ENCODE measurements around the gene CS. TPM values are rescaled to one million over a fixed set of nuclear protein-coding genes. Genes with fewer than 3 reads are reported as not detected.
"Not testable (repeated sequence)": the region's sequence is repeated elsewhere in the genome, so short reads cannot be mapped to it uniquely, and the experiment has no call there.

Gene CS
- 100 to 1,000 TPM; 317 to 601 (median 394) TPM for total RNA-seq
- polyA plus RNA-seq = 100 to 1,000 TPM; 194 to 269 (median 216) TPM
- long read RNA-seq, donor 1, transcript CS-201 (11 exons, 2,975 nt) = major isoform, 166 of 211 reads
- long read RNA-seq, donor 1, partial matches to known transcripts = 24 of 211 reads
- long read RNA-seq, donor 1, other reads (novel, unspliced or antisense) = 18 of 211 reads
- long read RNA-seq, donor 2, transcript CS-201 (11 exons, 2,975 nt) = major isoform, 512 of 662 reads
- long read RNA-seq, donor 2, transcript CS-212 (12 exons, 3,057 nt) = minor isoform, 9 of 662 reads
- long read RNA-seq, donor 2, partial matches to known transcripts = 69 of 662 reads
- long read RNA-seq, donor 2, other reads (novel, unspliced or antisense) = 71 of 662 reads

DNA sequence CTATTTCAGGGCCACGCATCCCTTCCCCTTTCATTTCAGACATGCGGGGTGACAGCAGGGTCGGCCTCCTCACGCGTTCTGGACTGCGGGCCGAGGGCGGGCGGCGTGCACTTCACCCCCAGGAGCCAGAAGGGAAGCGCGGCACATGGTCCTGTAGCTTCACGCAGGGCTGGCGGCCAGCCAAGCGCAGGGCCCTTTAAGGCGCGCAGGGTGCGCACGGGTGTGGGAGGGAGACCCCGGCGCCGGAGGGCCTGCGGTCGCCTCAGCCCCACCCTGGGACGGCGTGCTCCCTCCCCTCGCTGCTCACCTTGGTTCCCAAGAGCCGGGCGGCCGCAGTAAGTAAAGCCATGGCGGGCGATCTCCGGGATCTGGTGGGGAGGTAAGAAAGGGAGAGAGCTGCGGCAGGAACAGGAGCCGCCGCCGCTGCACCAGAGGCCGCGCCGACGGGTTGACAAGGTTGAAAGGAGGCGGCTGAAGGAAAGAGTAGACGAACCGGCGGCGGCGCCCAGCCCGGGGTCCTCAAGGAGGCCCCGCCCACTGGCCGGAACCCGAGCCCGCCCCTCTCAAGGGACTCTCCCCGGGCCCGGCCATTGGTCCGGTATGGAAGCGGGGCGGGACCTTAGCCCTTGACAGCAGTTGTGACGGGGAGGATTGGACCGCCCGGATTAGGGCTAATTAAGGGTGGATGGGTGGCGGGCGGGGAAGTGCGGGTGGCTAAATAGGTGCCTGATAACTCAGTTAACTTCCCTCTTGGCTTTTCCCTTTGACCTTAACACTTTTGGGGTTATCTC is at the start of gene CS:
Gene CS (minus strand): TSS at position 478 of the 791 bp plus-strand sequence. CDS start 129 bp downstream, at position 349.
- H3K36me3 ChIP-seq (ENCODE audit: insufficient read depth in 1 of 2, low read depth in 1 of 2) = peaks cover 0 to 33% of the 10 kb centered on the region in 2 donors
- peak within 1 kb of the TSS; percentile 92 for H3K27ac ChIP-seq
- H3K9me3 ChIP-seq = no peaks in the 10 kb centered on the region
- intact Hi-C loops (cut with DNase I) = no loop called here
- ATAC-seq (peak; percentile 94 to 98 (median 96)), DNase-seq (peak; percentile 99)
- H3K4me3 ChIP-seq = peak within 1 kb of the TSS; percentile 96
- peaks cover 56% of the 10 kb centered on the region for H3K4me1 ChIP-seq
- TF ChIP-seq CTCF (IDR thresholded peaks at IDR 0.05) = no peak
- WGBS, 3 donors = 0 to 1% (median 0%) methylated on average over 45 to 63 of the region's 63 CpGs
- H3K27me3 ChIP-seq (ENCODE audit: insufficient read depth in 3 of 3, low read length in 2 of 3) = no peaks in the 10 kb centered on the region

- ATAC-seq (no peak), DNase-seq (no peak)
- Histone ChIP-seq H3K27ac (no peak overlapping the region), H3K27me3 (ENCODE audit: insufficient read depth in 3 of 3, low read length in 2 of 3) (no peaks in the 10 kb centered on the region), H3K4me1 (no peaks in the 10 kb centered on the region), H3K9me3 (no peaks in the 10 kb centered on the region), H3K36me3 (ENCODE audit: insufficient read depth in 1 of 2, low read depth in 1 of 2) (peaks cover 15 to 99% of the 10 kb centered on the region in 2 donors), H3K4me3 (no peak overlapping the region)
- 90 to 92% (median 90%) methylated on average over 5 of the region's 5 CpGs for WGBS, 3 donors
- intact Hi-C loops (cut with DNase I) = no loop called here
- no peak for TF ChIP-seq CTCF (IDR thresholded peaks at IDR 0.05)
These were observed 48.6 kb upstream of the CS start for GRCh38 chr12:56348776-56349175.

DNA sequence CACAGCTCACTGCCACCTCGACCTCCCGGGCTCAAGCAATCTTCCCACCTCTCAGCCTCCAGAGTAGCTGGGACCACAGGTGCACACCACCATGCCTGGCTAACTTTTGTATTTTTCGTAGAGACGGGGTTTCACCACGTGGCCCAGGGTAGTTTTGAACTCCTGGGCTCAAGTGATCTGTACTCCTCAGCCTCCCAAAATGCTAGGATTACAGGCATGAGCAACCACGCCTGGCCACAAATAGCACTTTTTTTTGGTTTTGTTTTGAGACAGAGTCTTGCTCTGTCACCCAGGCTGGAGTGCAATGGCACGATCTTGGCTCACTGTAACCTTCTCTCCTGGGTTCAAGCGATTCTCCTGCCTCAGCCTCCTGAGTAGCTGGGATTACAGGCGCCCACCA is 47.1 kb upstream of the CS start:
- H3K4me1 ChIP-seq; intact Hi-C loops (cut with DNase I); ATAC-seq; H3K9me3 ChIP-seq; H3K27ac ChIP-seq; DNase-seq; H3K27me3 ChIP-seq (ENCODE audit: insufficient read depth in 3 of 3, low read length in 2 of 3); H3K4me3 ChIP-seq: not testable (repeated sequence)
- WGBS, 3 donors = 88 to 92% (median 88%) methylated on average over 9 of the region's 9 CpGs
- H3K36me3 ChIP-seq (ENCODE audit: insufficient read depth in 1 of 2, low read depth in 1 of 2) = peaks cover 18 to 99% of the 10 kb centered on the region in 2 donors

GRCh38 chr12:56346675-56347074 is 46.5 kb upstream of the CS start:
- intact Hi-C loops (cut with DNase I) = no loop called here
- ATAC-seq = peak in 3 of 4 donors; percentile 23 to 49 (median 43)
- peaks cover 18 to 99% of the 10 kb centered on the region in 2 donors for H3K36me3 ChIP-seq (ENCODE audit: insufficient read depth in 1 of 2, low read depth in 1 of 2)

DNA sequence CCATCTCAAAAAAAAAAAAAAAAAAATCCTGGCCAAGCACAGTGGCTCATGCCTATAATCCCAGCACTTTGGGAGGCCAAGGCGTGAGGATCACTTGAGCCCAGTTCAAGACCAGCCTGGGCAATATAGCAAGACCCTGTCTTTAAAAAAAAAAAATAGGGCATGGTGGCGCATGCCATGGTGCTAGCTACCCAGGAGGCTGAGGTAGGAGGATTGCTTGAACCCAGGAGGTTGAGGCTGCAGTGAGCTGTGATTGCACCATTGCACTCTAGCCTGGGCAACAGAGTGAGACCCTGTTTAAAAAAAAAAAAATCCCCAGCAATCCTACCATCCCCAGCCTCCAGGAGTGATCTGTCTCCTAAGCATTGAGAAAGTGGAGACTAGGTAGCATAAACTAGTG is 42.2 kb upstream of the CS start:
- H3K4me1 ChIP-seq; ATAC-seq; H3K27ac ChIP-seq; DNase-seq; H3K9me3 ChIP-seq; intact Hi-C loops (cut with DNase I); H3K27me3 ChIP-seq (ENCODE audit: insufficient read depth in 3 of 3, low read length in 2 of 3); H3K4me3 ChIP-seq: not testable (repeated sequence)
- WGBS, 3 donors = 96 to 100% (median 97%) methylated on average over 2 of the region's 2 CpGs
- peaks cover 6 to 61% of the 10 kb centered on the region in 2 donors for H3K36me3 ChIP-seq (ENCODE audit: insufficient read depth in 1 of 2, low read depth in 1 of 2)

More at GRCh38 chr12:56346675-56347074, 46.5 kb upstream of the CS start:
- H3K4me3 ChIP-seq = no peak overlapping the region
- H3K4me1 ChIP-seq = no peaks in the 10 kb centered on the region
- no peak for TF ChIP-seq CTCF (IDR thresholded peaks at IDR 0.05)
- H3K9me3 ChIP-seq = no peaks in the 10 kb centered on the region
- no peak overlapping the region for H3K27ac ChIP-seq
- no peak for DNase-seq
- H3K27me3 ChIP-seq (ENCODE audit: insufficient read depth in 3 of 3, low read length in 2 of 3) = no peaks in the 10 kb centered on the region
- 64 to 72% (median 69%) methylated on average over 7 of the region's 7 CpGs for WGBS, 3 donors
